ENCODE data around the gene SLC38A10.

SLC38A10 gene

DNA sequence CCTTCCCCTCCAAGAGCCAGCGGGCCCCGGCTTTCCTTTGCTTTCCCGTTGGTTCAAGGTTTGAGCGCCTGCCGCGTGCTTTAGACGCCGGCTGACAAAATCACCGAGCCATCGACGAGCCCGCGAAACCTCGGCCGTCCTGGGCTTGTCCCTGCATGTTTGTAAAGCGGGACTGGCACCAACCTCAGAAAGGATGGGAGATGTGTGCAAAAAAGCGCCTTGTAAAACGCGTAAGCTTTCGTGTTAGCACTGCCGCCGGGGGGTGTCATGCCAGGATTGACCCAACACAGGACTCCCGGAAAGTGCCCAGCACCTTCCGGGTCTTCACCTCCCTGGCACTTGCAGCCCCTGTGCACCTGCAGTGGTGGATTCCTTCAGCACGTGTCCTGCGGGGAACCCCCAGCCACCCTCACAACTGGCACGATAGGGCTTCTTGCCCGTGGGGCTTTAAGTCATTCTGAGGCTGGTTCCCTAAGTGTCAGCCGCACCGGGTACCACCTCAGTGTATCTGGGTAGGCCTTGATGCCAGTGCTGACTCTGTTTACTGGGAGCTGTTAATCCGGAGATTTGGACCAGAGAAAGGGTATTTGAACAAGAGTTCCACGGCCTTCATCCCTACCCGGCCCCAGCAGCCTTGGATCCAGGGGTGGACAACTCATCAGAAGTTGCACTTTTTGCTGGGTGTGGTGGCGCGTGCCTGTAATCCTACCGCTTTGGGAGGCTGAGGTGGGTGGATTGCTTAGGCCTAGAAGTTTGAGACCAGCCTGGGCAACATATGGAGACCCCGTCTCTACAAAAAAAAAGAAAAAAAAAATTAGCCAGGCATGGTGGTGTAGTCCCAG is 55.2 kb downstream of the SLC38A10 start:
- POLR2A ChIA-PET, result no interaction called here
- TF ChIP-seq, protein P1, sequence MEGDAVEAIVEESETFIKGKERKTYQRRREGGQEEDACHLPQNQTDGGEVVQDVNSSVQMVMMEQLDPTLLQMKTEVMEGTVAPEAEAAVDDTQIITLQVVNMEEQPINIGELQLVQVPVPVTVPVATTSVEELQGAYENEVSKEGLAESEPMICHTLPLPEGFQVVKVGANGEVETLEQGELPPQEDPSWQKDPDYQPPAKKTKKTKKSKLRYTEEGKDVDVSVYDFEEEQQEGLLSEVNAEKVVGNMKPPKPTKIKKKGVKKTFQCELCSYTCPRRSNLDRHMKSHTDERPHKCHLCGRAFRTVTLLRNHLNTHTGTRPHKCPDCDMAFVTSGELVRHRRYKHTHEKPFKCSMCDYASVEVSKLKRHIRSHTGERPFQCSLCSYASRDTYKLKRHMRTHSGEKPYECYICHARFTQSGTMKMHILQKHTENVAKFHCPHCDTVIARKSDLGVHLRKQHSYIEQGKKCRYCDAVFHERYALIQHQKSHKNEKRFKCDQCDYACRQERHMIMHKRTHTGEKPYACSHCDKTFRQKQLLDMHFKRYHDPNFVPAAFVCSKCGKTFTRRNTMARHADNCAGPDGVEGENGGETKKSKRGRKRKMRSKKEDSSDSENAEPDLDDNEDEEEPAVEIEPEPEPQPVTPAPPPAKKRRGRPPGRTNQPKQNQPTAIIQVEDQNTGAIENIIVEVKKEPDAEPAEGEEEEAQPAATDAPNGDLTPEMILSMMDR (IDR thresholded peaks at IDR 0.05; ENCODE audit: control extremely low read depth, extremely low read depth, low read depth, missing control alignments), result no peak
- CTCF ChIA-PET, result interaction anchor here (0.7 to 5.0 kb wide), 9 partner anchors 10 to 245 kb away, joined by 3 to 39 read pairs (median 3); partner anchors contain the start of gene CEP131
- peak; percentile 50 for DNase-seq (ENCODE audit: extremely low spot score)

DNA sequence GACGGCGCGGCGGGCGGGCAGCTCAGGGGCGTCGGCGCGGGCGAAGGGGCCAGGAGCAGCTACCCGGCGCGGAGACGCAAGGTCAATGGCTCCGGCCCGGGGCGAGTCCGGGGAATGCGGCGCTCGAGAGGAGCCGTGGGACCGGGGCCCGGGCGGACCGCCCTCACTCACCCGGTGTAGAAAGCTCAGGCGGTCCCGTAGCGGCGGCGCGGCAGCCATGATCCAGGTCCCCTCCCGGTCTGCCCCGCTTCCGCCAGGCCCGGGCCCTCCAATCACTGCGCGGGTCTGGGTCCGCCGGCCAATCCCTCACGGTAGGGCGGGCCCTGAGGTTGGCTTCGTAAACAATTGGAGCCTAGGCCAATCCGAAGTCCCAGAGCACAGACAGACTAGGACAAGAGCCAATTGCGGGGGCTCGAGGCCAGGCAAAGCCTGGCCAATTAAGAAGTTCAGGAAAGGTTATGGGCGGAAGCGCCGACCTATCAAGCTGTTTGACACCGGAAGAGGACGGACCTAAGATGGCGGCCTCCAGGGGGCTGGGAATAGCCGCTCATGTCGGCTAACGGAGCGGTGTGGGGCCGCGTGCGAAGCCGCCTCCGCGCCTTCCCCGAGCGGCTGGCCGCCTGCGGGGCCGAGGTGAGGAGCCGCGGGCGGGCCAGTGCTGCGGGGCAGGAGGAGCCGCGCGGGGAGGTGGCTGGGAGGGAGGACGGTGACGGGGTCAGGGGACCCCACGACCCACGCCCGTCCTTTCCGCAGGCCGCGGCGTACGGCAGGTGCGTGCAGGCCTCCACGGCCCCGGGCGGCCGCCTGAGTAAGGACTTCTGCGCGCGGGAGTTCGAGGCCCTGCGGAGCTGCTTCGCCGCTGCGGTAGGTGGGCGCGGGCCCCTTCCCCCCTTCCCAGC is 56.0 kb downstream of the SLC38A10 start, which contains the start of the genes NDUFAF8 and TEPSIN:
Gene NDUFAF8 (plus strand): TSS at position 504 of the 899 bp plus-strand sequence. CDS start 46 bp downstream, at position 550.
Gene TEPSIN (minus strand): TSS at position 241 of the 899 bp plus-strand sequence. CDS start 22 bp downstream, at position 219.
- TF ChIP-seq, protein P1 (IDR thresholded peaks at IDR 0.05; ENCODE audit: control extremely low read depth, extremely low read depth, low read depth, missing control alignments), result no peak
- ChIA-PET POLR2A (interaction anchor here (0.6 to 1.4 kb wide), 2 partner anchors 16 to 1418 kb away, joined by 6 read pairs; partner anchors contain the start of gene CEP131), CTCF (interaction anchor here (0.6 to 5.0 kb wide), 11 partner anchors 9 to 246 kb away, joined by 3 to 39 read pairs (median 3); partner anchors contain the start of gene CEP131)
- peak; percentile 100 for DNase-seq (ENCODE audit: extremely low spot score)

DNA sequence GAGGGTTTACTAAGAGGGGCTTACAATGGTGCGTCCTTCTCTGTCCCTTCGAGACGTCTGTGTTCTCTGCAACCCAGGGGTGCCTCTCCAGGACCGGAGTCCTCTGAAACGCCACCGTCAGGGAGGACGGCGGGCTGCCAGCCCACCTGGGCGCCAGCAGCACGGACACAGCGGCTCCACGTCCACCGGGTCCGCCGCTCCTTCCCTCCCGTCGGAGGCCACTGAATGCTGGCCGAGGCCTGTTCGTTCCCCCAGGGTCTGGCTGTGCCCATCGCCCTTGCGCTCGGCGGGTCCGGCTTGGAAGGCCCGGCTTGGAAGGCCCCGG is 56.7 kb downstream of the SLC38A10 start:
- CTCF ChIA-PET, result interaction anchor here (0.6 to 5.0 kb wide), 9 partner anchors 9 to 246 kb away, joined by 3 to 39 read pairs (median 4); partner anchors contain the start of gene CEP131
- no peak for DNase-seq (ENCODE audit: extremely low spot score)
- TF ChIP-seq, protein P1 (IDR thresholded peaks at IDR 0.05; ENCODE audit: control extremely low read depth, extremely low read depth, low read depth, missing control alignments), result no peak
- POLR2A ChIA-PET, result interaction anchor here (0.6 to 1.4 kb wide), 2 partner anchors 16 to 1419 kb away, joined by 6 read pairs; partner anchors contain the start of gene CEP131

DNA sequence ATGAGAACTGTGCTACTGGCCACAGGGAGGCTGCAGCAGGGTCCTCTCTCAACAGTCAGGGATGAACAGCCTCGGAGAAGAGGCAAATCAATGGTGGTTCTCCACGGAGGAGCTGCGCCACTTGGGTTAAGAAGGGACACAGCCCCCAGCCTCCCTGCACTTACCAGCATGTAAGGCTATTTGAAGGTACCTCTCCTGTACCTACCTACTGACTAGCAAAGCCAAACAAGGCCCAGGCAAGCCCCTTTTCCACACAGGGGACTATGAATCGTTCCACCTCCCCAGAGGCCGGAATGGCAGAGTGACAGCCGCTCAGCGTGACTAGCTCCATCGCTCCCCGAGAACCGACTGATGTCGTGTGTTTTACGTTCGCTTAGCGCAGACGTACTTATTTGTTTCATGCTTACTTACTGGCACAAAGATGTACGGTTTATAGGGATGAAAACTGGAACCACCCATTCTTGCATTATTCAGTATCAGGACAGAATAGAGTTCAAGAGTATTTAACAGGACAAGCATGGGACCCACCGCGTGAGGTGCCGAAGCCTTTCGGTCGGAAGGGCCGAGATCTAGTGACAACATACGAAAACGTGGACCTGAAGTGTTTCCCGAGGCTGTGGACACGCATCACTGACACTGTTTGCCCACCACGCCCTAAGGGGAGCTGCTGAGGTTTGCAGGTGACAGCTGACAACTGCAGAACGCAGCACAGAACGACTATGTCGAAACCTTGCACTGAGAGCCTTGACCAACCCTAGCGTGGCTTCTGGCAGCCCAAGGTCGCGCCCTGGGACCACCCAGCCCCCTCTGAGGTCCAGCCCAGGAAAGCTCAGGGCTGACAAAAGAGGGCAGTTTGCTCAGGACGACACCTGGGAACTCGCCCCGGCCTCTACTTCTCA is 57.3 kb downstream of the SLC38A10 start:
- DNase-seq (ENCODE audit: extremely low spot score), result no peak
- ChIA-PET CTCF (interaction anchor here (1.0 to 2.1 kb wide), 4 partner anchors 8 to 16 kb away, joined by 3 to 11 read pairs (median 4); partner anchors contain the start of gene CEP131), POLR2A (interaction anchor here (1.4 kb wide), 1 partner anchor 15 kb away, joined by 6 read pairs; the partner anchor contains the start of gene CEP131)
- TF ChIP-seq, protein P1 (IDR thresholded peaks at IDR 0.05; ENCODE audit: control extremely low read depth, extremely low read depth, low read depth, missing control alignments), result no peak

DNA sequence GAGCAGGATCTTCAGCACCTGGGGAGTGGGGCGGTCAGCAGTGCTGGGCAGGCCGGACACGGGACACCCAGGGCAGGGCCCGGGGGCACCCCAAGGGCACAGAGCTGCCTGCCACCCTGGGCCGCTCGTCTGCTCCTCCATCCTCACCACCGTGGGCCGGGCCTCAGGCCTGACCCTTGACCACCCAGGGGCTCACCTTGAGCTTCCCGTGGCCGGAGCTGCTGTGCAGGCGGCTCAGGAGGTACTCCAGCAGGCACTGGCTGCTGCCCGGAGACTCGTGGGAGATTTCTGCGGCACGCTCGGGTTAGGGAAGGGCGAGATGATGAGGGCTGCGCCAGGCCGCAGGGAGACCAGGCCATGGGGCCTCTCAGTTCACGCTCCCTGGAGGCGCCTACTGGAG is 58.3 kb downstream of the SLC38A10 start:
- DNase-seq (ENCODE audit: extremely low spot score), result no peak
- CTCF ChIA-PET, result interaction anchor here (1.1 kb wide), 1 partner anchor 15 kb away, joined by 3 read pairs; no protein-coding TSS in a partner anchor
- TF ChIP-seq, protein P1 (IDR thresholded peaks at IDR 0.05; ENCODE audit: control extremely low read depth, extremely low read depth, low read depth, missing control alignments), result no peak
- POLR2A ChIA-PET, result no interaction called here
